ENCODE data around the gene SEM1. TPM values are rescaled to one million over a fixed set of nuclear protein-coding genes. Genes with fewer than 3 reads are reported as not detected.
"Not testable (repeated sequence)": the region's sequence is repeated elsewhere in the genome, so short reads cannot be mapped to it uniquely, and the experiment has no call there.

SEM1 gene
- total RNA-seq, 2 donors from 2014 or later: 40.6 to 45.8 TPM

GRCh38 chr7:96708872-96709271 lies 774 bp downstream of the SEM1 start:
- no peak for DNase-seq (ENCODE audit: low spot score)
- intact Hi-C loops (cut with DNase I): no loop called here

GRCh38 chr7:96707901-96708774 lies 1.5 kb downstream of the SEM1 start:
- intact Hi-C loops (cut with DNase I): no loop called here
- no peak for DNase-seq (ENCODE audit: low spot score)

- no peak for DNase-seq (ENCODE audit: low spot score)
- intact Hi-C loops (cut with DNase I): no loop called here
Observed at GRCh38 chr7:96701258-96701657, 8.4 kb downstream of the SEM1 start.

DNA sequence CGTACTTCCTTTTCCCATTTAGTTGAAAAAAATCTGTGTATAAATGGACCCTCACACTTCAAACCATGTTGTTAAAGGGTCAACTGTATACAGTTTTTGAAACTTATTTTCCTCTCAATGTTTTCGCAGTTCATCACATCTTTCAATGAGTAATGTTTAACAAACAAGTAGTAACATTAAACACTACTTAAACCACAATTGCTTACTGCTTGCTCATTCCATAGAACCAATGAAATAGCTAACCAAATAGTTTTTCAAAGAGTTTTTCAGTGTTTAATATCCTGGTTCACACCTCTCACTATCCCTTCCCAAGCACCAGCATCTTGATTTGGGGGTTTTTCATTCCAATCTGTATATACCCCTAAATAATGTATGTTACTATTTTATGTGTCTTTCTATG lies 9.1 kb downstream of the SEM1 start:
- intact Hi-C loops (cut with DNase I): no loop called here
- no peak for DNase-seq (ENCODE audit: low spot score)

GRCh38 chr7:96699219-96699871 lies 10.3 kb downstream of the SEM1 start:
- intact Hi-C loops (cut with DNase I): no loop called here
- no peak for DNase-seq (ENCODE audit: low spot score)

- intact Hi-C loops (cut with DNase I); DNase-seq (ENCODE audit: low spot score): not testable (repeated sequence)
Observed at GRCh38 chr7:96698449-96698848, 11.2 kb downstream of the SEM1 start.

- no peak for DNase-seq (ENCODE audit: low spot score)
- intact Hi-C loops (cut with DNase I): no loop called here
Observed at GRCh38 chr7:96697822-96698221, 11.8 kb downstream of the SEM1 start.

GRCh38 chr7:96695581-96695980 lies 14.1 kb downstream of the SEM1 start:
- no peak for DNase-seq (ENCODE audit: low spot score)
- intact Hi-C loops (cut with DNase I): no loop called here

GRCh38 chr7:96694082-96694481 lies 15.6 kb downstream of the SEM1 start:
- intact Hi-C loops (cut with DNase I): no loop called here
- no peak for DNase-seq (ENCODE audit: low spot score)

DNA sequence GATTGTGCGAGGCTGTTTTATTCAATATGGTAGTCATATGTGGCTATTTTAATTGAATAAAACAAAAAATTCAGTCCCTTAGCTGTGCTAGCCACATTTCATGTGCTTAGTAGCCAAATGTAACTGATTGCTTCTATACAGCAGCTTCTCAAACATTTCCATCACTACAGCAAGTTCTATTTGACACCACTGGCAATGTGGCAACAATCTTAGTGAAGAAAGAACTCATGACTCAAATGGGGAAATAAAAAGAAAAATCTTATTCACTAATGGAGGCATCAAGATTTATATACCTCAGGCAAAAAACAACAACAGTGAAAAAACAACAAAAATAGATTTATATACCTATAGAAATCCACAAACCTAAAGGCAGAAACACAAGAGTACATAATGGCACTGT lies 17.9 kb downstream of the SEM1 start:
- intact Hi-C loops (cut with DNase I): no loop called here
- no peak for DNase-seq (ENCODE audit: low spot score)

- DNase-seq (ENCODE audit: low spot score): no peak
- intact Hi-C loops (cut with DNase I): no loop called here
Observed at GRCh38 chr7:96689414-96689813, 20.2 kb downstream of the SEM1 start.

DNA sequence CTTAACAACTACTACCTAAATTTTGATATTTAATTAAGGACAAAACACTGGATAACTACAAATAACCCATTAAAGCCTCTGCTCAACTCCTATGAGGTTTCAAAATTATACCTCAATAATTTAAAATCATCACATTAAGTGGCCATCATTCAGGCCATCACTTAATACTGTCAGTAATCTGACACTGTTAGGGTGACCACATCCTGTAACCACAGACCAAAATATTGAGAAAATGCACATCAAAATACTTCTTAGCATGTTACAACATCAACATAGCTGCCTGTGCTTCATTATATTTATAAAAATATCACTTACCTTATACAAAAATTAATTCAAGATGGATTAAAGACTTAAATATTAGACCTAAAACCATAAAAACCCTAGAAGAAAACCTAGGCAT lies 23.3 kb downstream of the SEM1 start:
- no peak for DNase-seq (ENCODE audit: low spot score)
- intact Hi-C loops (cut with DNase I): no loop called here

- intact Hi-C loops (cut with DNase I): no loop called here
- DNase-seq (ENCODE audit: low spot score): no peak
Observed at GRCh38 chr7:96685755-96686154, 23.9 kb downstream of the SEM1 start.

DNA sequence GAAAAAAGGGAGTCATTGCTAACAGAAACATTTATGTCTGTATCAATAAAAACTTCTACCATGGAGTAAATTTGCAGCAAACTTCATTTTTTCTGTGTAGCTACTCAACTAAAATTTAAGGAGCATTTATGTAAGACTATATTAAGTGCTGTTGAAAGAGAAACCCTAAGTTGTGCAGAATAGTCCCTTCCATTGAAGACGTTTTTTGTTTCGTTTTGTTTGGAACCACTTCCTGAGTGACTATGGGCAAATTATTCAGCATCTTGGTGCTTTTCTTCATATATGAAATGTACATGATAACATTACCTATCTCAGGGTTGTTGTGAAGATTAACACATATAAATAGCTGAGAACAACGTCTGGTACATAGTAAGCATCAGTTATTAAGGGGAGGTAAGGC lies 24.3 kb downstream of the SEM1 start:
- intact Hi-C loops (cut with DNase I): no loop called here
- DNase-seq (ENCODE audit: low spot score): no peak

DNA sequence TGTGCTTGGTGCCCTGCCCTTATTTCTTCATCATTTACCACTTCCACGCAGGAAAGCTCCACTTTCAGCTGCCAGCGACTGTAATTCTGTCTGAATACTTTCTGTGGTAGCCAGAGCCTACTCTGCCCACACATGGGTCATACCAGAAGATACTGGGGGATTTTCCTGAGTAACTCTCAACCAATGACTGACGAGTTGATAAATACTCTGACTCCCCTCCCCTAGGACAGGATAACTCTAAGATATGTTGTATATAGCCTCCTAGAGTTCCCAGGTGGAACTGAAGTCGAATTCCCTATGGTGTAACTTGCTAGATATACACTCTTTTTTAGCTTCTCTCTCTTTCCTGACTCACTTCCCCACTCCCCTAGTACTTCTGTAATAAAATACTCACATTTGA lies 29.8 kb downstream of the SEM1 start:
- intact Hi-C loops (cut with DNase I): no loop called here

DNA sequence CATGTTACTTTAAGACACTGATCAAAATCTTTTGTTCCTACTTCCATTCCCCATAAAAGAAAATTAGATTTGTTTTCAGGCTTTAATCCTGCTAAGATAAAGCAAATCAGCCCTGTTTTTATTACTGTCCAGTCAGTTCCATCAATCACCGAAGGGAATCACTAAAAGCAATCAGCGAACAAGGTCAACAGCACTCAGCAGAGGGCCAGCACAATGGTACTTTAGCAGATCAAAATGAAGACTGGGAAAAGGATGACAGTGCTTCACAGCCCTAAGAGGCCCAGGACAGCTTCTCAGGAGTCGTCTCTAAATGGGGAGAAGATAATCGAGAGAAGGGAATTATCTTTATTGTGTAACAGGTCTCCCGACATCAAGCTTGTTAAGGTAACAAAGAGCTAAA lies 32.7 kb downstream of the SEM1 start:
- no peak for DNase-seq (ENCODE audit: low spot score)
- intact Hi-C loops (cut with DNase I): no loop called here

More for the DNA sequence above, 29.8 kb downstream of the SEM1 start:
- no peak for DNase-seq (ENCODE audit: low spot score)

DNA sequence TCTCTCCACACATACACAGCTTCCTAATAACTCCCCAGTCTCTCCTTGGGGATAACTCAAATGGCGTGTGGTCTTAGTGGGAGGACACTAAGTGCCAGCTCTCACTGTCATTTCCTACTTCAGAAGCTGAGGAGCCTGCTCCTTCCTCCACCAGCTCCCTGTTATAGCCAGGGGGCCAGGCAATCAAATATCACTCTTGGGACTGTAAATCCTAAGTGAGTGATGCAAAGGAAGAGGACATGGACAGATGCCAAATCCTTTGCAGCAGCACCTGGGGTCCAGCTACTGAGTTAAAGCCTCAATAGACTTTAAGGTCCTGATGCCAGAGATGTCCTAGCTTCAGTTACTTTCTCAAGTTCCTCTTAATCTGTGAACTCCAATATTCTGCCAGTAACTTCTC lies 34.1 kb downstream of the SEM1 start:
- DNase-seq (ENCODE audit: low spot score): no peak

DNA sequence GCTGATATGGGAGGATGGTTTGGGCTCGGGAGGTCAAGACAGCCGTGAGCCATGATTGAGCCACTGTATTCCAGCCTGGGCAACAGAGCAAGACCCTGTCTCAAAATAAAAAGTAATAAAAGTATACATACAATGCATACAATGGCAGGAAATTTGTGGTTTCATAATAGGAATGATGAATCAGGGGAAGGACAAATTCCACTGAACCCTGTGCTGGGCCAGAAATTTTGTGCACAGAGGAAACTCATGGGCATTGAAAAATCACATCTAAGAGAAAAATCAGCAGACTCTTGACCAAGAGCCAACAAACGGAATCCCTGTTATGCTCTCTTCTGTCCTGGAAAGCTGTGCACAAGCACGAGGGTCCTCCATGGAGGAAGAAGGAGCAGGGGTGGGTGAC lies 35.1 kb downstream of the SEM1 start:
- DNase-seq (ENCODE audit: low spot score): no peak
- intact Hi-C loops (cut with DNase I): no loop called here

More for the DNA sequence above, 34.1 kb downstream of the SEM1 start:
- intact Hi-C loops (cut with DNase I): no loop called here

DNA sequence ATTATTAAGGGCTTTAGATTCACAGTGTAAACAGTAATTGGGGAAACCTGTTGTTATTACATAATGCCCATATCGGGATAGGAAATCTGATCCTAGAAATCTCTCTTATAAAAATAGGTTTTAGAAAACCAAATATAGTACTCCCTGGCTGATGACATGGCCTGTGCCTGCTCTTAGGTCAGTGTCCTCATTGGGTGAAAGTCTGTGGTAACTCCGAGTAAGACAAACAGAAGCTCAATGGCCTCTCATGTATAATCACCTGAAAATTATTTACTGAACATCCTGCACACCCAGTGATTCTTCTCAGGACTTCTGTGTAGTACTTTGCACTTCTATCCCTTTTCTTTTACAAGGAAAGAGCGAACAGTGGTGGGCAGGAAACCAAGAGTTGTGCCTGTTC lies 37.8 kb downstream of the SEM1 start:
- DNase-seq (ENCODE audit: low spot score): no peak
- intact Hi-C loops (cut with DNase I): no loop called here

GRCh38 chr7:96670338-96671289 lies 39.0 kb downstream of the SEM1 start:
- DNase-seq (ENCODE audit: low spot score): no peak
- intact Hi-C loops (cut with DNase I): no loop called here
